B cell (primary cell): Measurements from ENCODE around the gene PLXDC1. TPM values are rescaled to one million over a fixed set of nuclear protein-coding genes. Genes with fewer than 3 reads are reported as not detected.

ENCODE experiments used
- ATAC-seq: fragments of 200-7000 bp; cut with Tn5 transposase; one replicate; pipeline ENCODE4 v1.10.0; 2021; ENCODE audit warnings: low read depth, mild to moderate bottlenecking, moderate number of reproducible peaks, moderate library complexity
- CTCF ChIA-PET: fragments of 350-600 bp; sonication (Branson Sonifier 250); formaldehyde crosslinking; loops from one replicate; lab custom pipeline; 2021; ENCODE audit warnings: antibody characterized with exemption, inconsistent platforms; lab: Charles Lee
- POLR2A ChIA-PET: fragments of 350-600 bp; sonication (Branson Sonifier 250); formaldehyde crosslinking; loops from one replicate; lab custom pipeline; 2021; ENCODE audit warnings: antibody characterized with exemption; lab: Charles Lee
- DNase-seq: peaks from one replicate; pipeline ENCODE4 v3.0.0; 2013
- H2AFZ ChIP-seq: 2 replicates; pipeline ENCODE4 v1.6.1; 2012; ENCODE audit warnings: mild to moderate bottlenecking, low read depth, low read length; ENCODE audit not compliant: insufficient read depth, poor library complexity, severe bottlenecking
- H3K27ac ChIP-seq, 2 donors: 1 replicate in 1 of 2; 2 replicates in 1 of 2; pipeline ENCODE4 v1.5.1; 2012 to 2013; ENCODE audit warnings: low read length in 2 of 2, mild to moderate bottlenecking in 2 of 2, moderate library complexity in 1 of 2
- H3K27me3 ChIP-seq, 4 experiments: fragments of 200-600 bp in 1 of 4; sonication (generic) in 1 of 4; replicated peaks in 1 of 4; 1 replicate in 2 of 4; 2 replicates in 2 of 4; pipeline versions ENCODE4 v1.6.1 to v1.7.0; 2013 to 2016; ENCODE audit warnings: low read length in 3 of 4, mild to moderate bottlenecking in 2 of 4, mixed read lengths in 1 of 4, moderate library complexity in 1 of 4; ENCODE audit not compliant: insufficient read depth in 4 of 4, control insufficient read depth in 3 of 4; ENCODE audit errors: control extremely low read depth in 1 of 4
- H3K36me3 ChIP-seq, 2 experiments: replicated peaks in 1 of 2; 1 replicate in 1 of 2; 2 replicates in 1 of 2; pipeline versions ENCODE4 v1.6.1 to v1.7.1; 2013; ENCODE audit warnings: low read length in 1 of 2; ENCODE audit not compliant: insufficient read depth in 2 of 2, control insufficient read depth in 1 of 2; ENCODE audit errors: control extremely low read depth in 1 of 2, extremely low read depth in 1 of 2
- H3K4me1 ChIP-seq, 2 donors: fragments of 200-600 bp in 1 of 2; sonication (generic) in 1 of 2; 1 replicate in 1 of 2; 2 replicates in 1 of 2; pipeline versions ENCODE4 v1.5.1 to v1.6.1; 2013 to 2017; ENCODE audit warnings: low read length in 2 of 2; ENCODE audit not compliant: control insufficient read depth in 2 of 2, insufficient read depth in 2 of 2
- H3K4me2 ChIP-seq: replicated peaks from 2 replicates; pipeline ENCODE3; 2012; ENCODE audit warnings: mild to moderate bottlenecking, low read depth, low read length; ENCODE audit not compliant: poor library complexity, severe bottlenecking
- H3K4me3 ChIP-seq, 5 experiments: fragments of 200-600 bp in 1 of 5; sonication (generic) in 1 of 5; 1 replicate in 3 of 5; 2 replicates in 2 of 5; pipeline versions ENCODE4 v1.5.1 to v1.7.0; 2011 to 2016; ENCODE audit warnings: low read length in 4 of 5, mild to moderate bottlenecking in 4 of 5, low read depth in 2 of 5, control low read depth in 1 of 5, moderate library complexity in 1 of 5; ENCODE audit not compliant: insufficient read depth in 1 of 5; ENCODE audit errors: control extremely low read depth in 1 of 5, extremely low read depth in 1 of 5
- H3K79me2 ChIP-seq: fragments of 200-600 bp; sonication (generic); one replicate; pipeline ENCODE4 v1.6.0; 2016; ENCODE audit warnings: low read length; ENCODE audit not compliant: control insufficient read depth, insufficient read depth
- H3K9ac ChIP-seq: fragments of 200-600 bp; sonication (generic); 2 replicates; pipeline ENCODE4 v1.6.1; 2017; ENCODE audit warnings: mild to moderate bottlenecking, low read length, moderate library complexity
- H3K9me3 ChIP-seq, 3 donors: one replicate each; pipeline versions ENCODE4 v1.6.1 to v1.7.1; 2013; ENCODE audit warnings: low read length in 2 of 3; ENCODE audit not compliant: control insufficient read depth in 2 of 3, insufficient read depth in 1 of 3; ENCODE audit errors: control extremely low read depth in 1 of 3
- H4K20me1 ChIP-seq: 2 replicates; pipeline ENCODE4 v1.6.0; 2012; ENCODE audit warnings: mild to moderate bottlenecking, low read length; ENCODE audit not compliant: insufficient read depth, control insufficient read depth, poor library complexity, severe bottlenecking
- H3K27ac Mint-ChIP-seq: one replicate; pipeline ENCODE4 v1.8.0; 2021; ENCODE audit warnings: mixed read lengths
- H3K27me3 Mint-ChIP-seq: one replicate; pipeline ENCODE4 v1.8.0; 2021; ENCODE audit warnings: mixed read lengths
- H3K4me1 Mint-ChIP-seq: one replicate; pipeline ENCODE4 v1.8.0; 2021; ENCODE audit warnings: mixed read lengths
- H3K4me3 Mint-ChIP-seq: one replicate; pipeline ENCODE4 v1.8.0; 2021; ENCODE audit warnings: mixed read lengths
- H3K9me3 Mint-ChIP-seq: one replicate; pipeline ENCODE4 v1.8.0; 2022; ENCODE audit warnings: mixed read lengths; ENCODE audit not compliant: insufficient read depth
- CTCF ChIP-seq: fragments of 200-600 bp; IDR thresholded peaks from one replicate; pipeline ENCODE4 v1.8.0; 2022; ENCODE audit warnings: antibody characterized with exemption, mild to moderate bottlenecking
- EZH2 ChIP-seq: IDR thresholded peaks from 2 replicates; pipeline ENCODE4 v1.6.1; 2012; ENCODE audit warnings: borderline replicate concordance, low read depth, mild to moderate bottlenecking, moderate library complexity, low read length; ENCODE audit not compliant: insufficient read depth, poor library complexity, severe bottlenecking
- WGBS: methylation state at CpG from one replicate; pipeline ENCODE4 v1.1.5; 2013; ENCODE audit warnings: missing lambda C conversion rate; ENCODE audit not compliant: insufficient coverage; 5-methylcytosine and 5-hydroxymethylcytosine counted together
- intact Hi-C: fragments of 100-400 bp; cut with micrococcal nuclease; formaldehyde crosslinking; loops from one replicate; pipeline ENCODE4 v1.10.0; 2022
- polyA plus RNA-seq: library from polyadenylated mRNA; depleted of rRNA; stranded (reverse); fragments of >200 nt; gene quantifications from 2 replicates; pipeline ENCODE4 v1.2.3, GENCODE V29; 2012
- total RNA-seq, 2 donors: library from RNA; stranded (reverse); fragments of 120-200 nt in 1 of 2; gene quantifications; 1 replicate in 1 of 2; 2 replicates in 1 of 2; pipeline versions ENCODE4 v1.2.3 to v1.2.4, GENCODE V29; 2013 to 2022

The PLXDC1 gene
- total and polyA plus RNA-seq, 2 donors (not counting 1 experiment from before 2014, with no cell fraction given), result 0.69 TPM; not detected in 1

- DNase-seq, result no peak
- 77% methylated on average over 5 of the region's 5 CpGs for WGBS
- no peaks in the 10 kb centered on the region for H3K79me2 ChIP-seq
- peaks cover 0 to 43% (median 12%) of the 10 kb centered on the region in 4 experiments for H3K27me3 ChIP-seq
- no peak overlapping the region for H2AFZ ChIP-seq
- TF ChIP-seq CTCF, result no peak
- no peaks in the 10 kb centered on the region for H4K20me1 ChIP-seq
- no peak for ATAC-seq
- peaks cover 0 to 2% (median 0%) of the 10 kb centered on the region in 3 donors for H3K9me3 ChIP-seq
- H3K27ac ChIP-seq, result no peak overlapping the region
- intact Hi-C loops, result no loop called here
- peaks cover 14% of the 10 kb centered on the region for H3K4me1 Mint-ChIP-seq
- H3K4me3 ChIP-seq, result no peak overlapping the region
- no peak overlapping the region for H3K9ac ChIP-seq
- H3K4me2 ChIP-seq, result no peak overlapping the region
- POLR2A ChIA-PET, result interaction anchor here (1.1 kb wide), 1 partner anchor 28 kb away, joined by 3 read pairs; the partner anchor contains the start of gene RPL19
- no peak overlapping the region for H3K27ac Mint-ChIP-seq
- CTCF ChIA-PET, result interaction anchor here (0.5 to 1.4 kb wide), 5 partner anchors 10 to 605 kb away, joined by 3 to 8 read pairs (median 3); partner anchors contain the start of gene RPL19
- no peak overlapping the region for H3K4me3 Mint-ChIP-seq
- no peaks in the 10 kb centered on the region for H3K9me3 Mint-ChIP-seq
- peaks cover 27% of the 10 kb centered on the region for H3K27me3 Mint-ChIP-seq
- peaks cover 11 to 16% of the 10 kb centered on the region in 2 donors for H3K4me1 ChIP-seq
- no peaks in the 10 kb centered on the region for H3K36me3 ChIP-seq
Measured at GRCh38 chr17:39171933-39172332, 20.5 kb upstream of the PLXDC1 start.

GRCh38 chr17:39170558-39170957 lies 19.1 kb upstream of the PLXDC1 start:
- H3K27me3 Mint-ChIP-seq, result peaks cover 31% of the 10 kb centered on the region
- ATAC-seq (no peak), DNase-seq (no peak)
- peaks cover 0 to 7% (median 0%) of the 10 kb centered on the region in 3 donors for H3K9me3 ChIP-seq
- H3K9me3 Mint-ChIP-seq, result no peaks in the 10 kb centered on the region
- CTCF ChIA-PET, result interaction anchor here (1.2 to 6.9 kb wide), 3 partner anchors 9 to 189 kb away, joined by 3 to 77 read pairs (median 3); no protein-coding TSS in a partner anchor
- no peak overlapping the region for H3K9ac ChIP-seq
- TF ChIP-seq EZH2 (no peak), CTCF (no peak)
- peaks cover 21 to 25% of the 10 kb centered on the region in 2 donors for H3K4me1 ChIP-seq
- no peak overlapping the region for H3K4me3 Mint-ChIP-seq
- no peak overlapping the region for H3K4me2 ChIP-seq
- POLR2A ChIA-PET, result interaction anchor here (0.6 kb wide), 1 partner anchor 26 kb away, joined by 5 read pairs; no protein-coding TSS in a partner anchor
- peaks cover 0 to 56% (median 18%) of the 10 kb centered on the region in 4 experiments for H3K27me3 ChIP-seq
- H3K4me1 Mint-ChIP-seq, result peaks cover 25% of the 10 kb centered on the region
- no peak overlapping the region for H3K27ac ChIP-seq
- H4K20me1 ChIP-seq, result no peaks in the 10 kb centered on the region
- 57% methylated on average over 6 of the region's 6 CpGs for WGBS
- intact Hi-C loops, result no loop called here
- H3K36me3 ChIP-seq, result no peaks in the 10 kb centered on the region
- no peaks in the 10 kb centered on the region for H3K79me2 ChIP-seq
- H3K4me3 ChIP-seq, result no peak overlapping the region
- no peak overlapping the region for H3K27ac Mint-ChIP-seq
- no peak overlapping the region for H2AFZ ChIP-seq
